Stomach (tissue), 9 donors: ENCODE measurements around the gene SYNGR3. TPM values are rescaled to one million over a fixed set of nuclear protein-coding genes. Genes with fewer than 3 reads are reported as not detected.
A peak's percentile ranks its signal among the peaks of the same experiment; 100 is the strongest.

Experiments used
- DNase-seq, 2 donors: peaks; one replicate each; pipeline versions ENCODE4 v3.0.0 to v3.0.0-alpha.2; 2013 to 2019
- H3K27ac ChIP-seq, 5 donors: fragments of 200-600 bp in 4 of 5; sonication (generic) in 4 of 5; one replicate each; pipeline ENCODE4 v1.5.1; 2013 to 2019; ENCODE audit warnings: mild to moderate bottlenecking in 1 of 5, moderate library complexity in 1 of 5
- H3K27me3 ChIP-seq, 3 donors: fragments of 200-600 bp; sonication (generic); one replicate each; pipeline ENCODE4 v1.5.1; 2017 to 2019; ENCODE audit warnings: mixed run types in 1 of 3
- H3K36me3 ChIP-seq, 4 donors: fragments of 200-600 bp; sonication (generic); 1 replicate in 3 of 4; 2 replicates in 1 of 4; pipeline ENCODE4 v1.5.1; 2016 to 2019
- H3K4me1 ChIP-seq, 4 donors: fragments of 200-600 bp; sonication (generic); one replicate each; pipeline ENCODE4 v1.5.1; 2016 to 2019
- H3K4me3 ChIP-seq, 4 donors: fragments of 200-600 bp; sonication (generic) in 3 of 4; one replicate each; pipeline ENCODE4 v1.5.1; 2016 to 2019; ENCODE audit warnings: mild to moderate bottlenecking in 1 of 4
- H3K9me3 ChIP-seq, 4 donors: fragments of 200-600 bp; sonication (generic); one replicate each; pipeline ENCODE4 v1.5.1; 2016 to 2019
- CTCF ChIP-seq, 7 experiments: fragments of 450-650 bp in 4 of 7; fragments of 200-600 bp in 3 of 7; sonication (generic) in 3 of 7; IDR thresholded peaks; one replicate each; pipeline ENCODE4 v1.5.1; 2016 to 2019; ENCODE audit warnings: antibody characterized with exemption in 7 of 7, control low read depth in 2 of 7, mild to moderate bottlenecking in 1 of 7
- EP300 ChIP-seq: sonication (generic); formaldehyde crosslinking; IDR thresholded peaks from one replicate; pipeline ENCODE4 v1.6.1; 2017; ENCODE audit warnings: antibody characterized with exemption
- POLR2A ChIP-seq, 4 donors: fragments of 450-650 bp; IDR thresholded peaks; one replicate each; pipeline ENCODE4 v1.6.1; 2016; ENCODE audit warnings: antibody characterized with exemption in 4 of 4, control low read depth in 2 of 4, mild to moderate bottlenecking in 1 of 4, moderate library complexity in 1 of 4
- POLR2AphosphoS5 ChIP-seq, 3 donors: sonication (generic); formaldehyde crosslinking; IDR thresholded peaks; one replicate each; pipeline ENCODE4 v1.6.1; 2016; ENCODE audit warnings: antibody characterized with exemption in 3 of 3
- WGBS, 5 donors: extraction: QIAGEN DNeasy Blood & Tissue Kit in 3 of 5; methylation state at CpG; one replicate each; pipeline versions ENCODE4 v1.1.5 to v1.1.7; 2013 to 2018; 5-methylcytosine and 5-hydroxymethylcytosine counted together
- intact Hi-C: fragments of 100-400 bp; cut with DNase I; formaldehyde crosslinking; loops from one replicate; pipeline ENCODE4 v1.15.1; 2023; ENCODE audit warnings: low total_unique reads
- polyA plus RNA-seq, 3 donors: library from polyadenylated mRNA; stranded (reverse); fragments of 200-250 nt; gene quantifications; one replicate each; pipeline ENCODE4 v1.2.3, GENCODE V29; 2013
- total RNA-seq, 5 donors: library from RNA; depleted of rRNA; stranded (reverse); fragments of >200 nt; gene quantifications; one replicate each; pipeline versions ENCODE4 v1.1.0 to v1.2.3, GENCODE V29; 2014 to 2016
- donor health status: healthy with polysubstance abuse.
- donor health status: Bipolar disorder and iron deficiency.
- donor health status: healthy.

The SYNGR3 gene
- total and polyA plus RNA-seq, 8 donors = 1.3 to 1.7 TPM; not detected in 6

GRCh38 chr16:2001456-2002355 lies 11.9 kb downstream of the SYNGR3 start:
- TF ChIP-seq EP300 = no peak
- no peak for TF ChIP-seq POLR2AphosphoS5 (IDR thresholded peaks at IDR 0.05)
- TF ChIP-seq CTCF (IDR thresholded peaks at IDR 0.05) = no peak
- no peak for TF ChIP-seq POLR2A (IDR thresholded peaks at IDR 0.05)
- H3K4me1 ChIP-seq = peaks cover 29 to 39% (median 35%) of the 10 kb centered on the region in 4 donors
- no peak for DNase-seq
- no peak overlapping the region for H3K27ac ChIP-seq
- no peaks in the 10 kb centered on the region for H3K27me3 ChIP-seq
- 94 to 97% (median 95%) methylated on average over 45 to 53 of the region's 53 CpGs for WGBS, 5 donors
- H3K36me3 ChIP-seq = peaks cover 52 to 81% (median 76%) of the 10 kb centered on the region in 4 donors
- intact Hi-C loops = no loop called here
- no peaks in the 10 kb centered on the region for H3K9me3 ChIP-seq
- no peak overlapping the region for H3K4me3 ChIP-seq

GRCh38 chr16:2002406-2003230 lies 12.8 kb downstream of the SYNGR3 start:
- Histone ChIP-seq H3K9me3 (no peaks in the 10 kb centered on the region), H3K4me3 (no peak overlapping the region), H3K36me3 (peaks cover 52 to 72% (median 67%) of the 10 kb centered on the region in 4 donors), H3K27me3 (no peaks in the 10 kb centered on the region), H3K27ac (no peak overlapping the region), H3K4me1 (peaks cover 38 to 48% (median 43%) of the 10 kb centered on the region in 4 donors)
- intact Hi-C loops = no loop called here
- no peak for DNase-seq
- 88 to 95% (median 94%) methylated on average over 31 to 47 of the region's 47 CpGs for WGBS, 5 donors
- TF ChIP-seq EP300 (no peak), CTCF (IDR thresholded peaks at IDR 0.05) (no peak), POLR2AphosphoS5 (IDR thresholded peaks at IDR 0.05) (no peak), POLR2A (IDR thresholded peaks at IDR 0.05) (no peak)

GRCh38 chr16:2003231-2003826 lies 13.6 kb downstream of the SYNGR3 start:
- no peaks in the 10 kb centered on the region for H3K9me3 ChIP-seq
- H3K4me1 ChIP-seq = peaks cover 45 to 55% (median 50%) of the 10 kb centered on the region in 4 donors
- peak overlapping the region in 1 of 5 donors; percentile 64 for H3K27ac ChIP-seq
- H3K27me3 ChIP-seq = no peaks in the 10 kb centered on the region
- DNase-seq = no peak
- H3K36me3 ChIP-seq = peaks cover 45 to 67% (median 61%) of the 10 kb centered on the region in 4 donors
- H3K4me3 ChIP-seq = no peak overlapping the region
- WGBS, 5 donors = 81 to 100% (median 83%) methylated on average over 2 to 8 of the region's 8 CpGs
- TF ChIP-seq EP300 (no peak), POLR2A (IDR thresholded peaks at IDR 0.05) (no peak)
- intact Hi-C loops = no loop called here

GRCh38 chr16:2003827-2004641 lies 14.3 kb downstream of the SYNGR3 start:
- Histone ChIP-seq H3K27me3 (no peaks in the 10 kb centered on the region), H3K4me1 (peaks cover 49 to 62% (median 57%) of the 10 kb centered on the region in 4 donors), H3K4me3 (peak overlapping the region in 2 of 4 donors; percentile 18 to 29), H3K27ac (peak overlapping the region; percentile 32 to 64 (median 46)), H3K9me3 (no peaks in the 10 kb centered on the region), H3K36me3 (peaks cover 38 to 60% (median 54%) of the 10 kb centered on the region in 4 donors)
- peak; percentile 94 to 96 for DNase-seq
- no peak for TF ChIP-seq POLR2A (IDR thresholded peaks at IDR 0.05)
- TF ChIP-seq POLR2AphosphoS5 (IDR thresholded peaks at IDR 0.05) = peak in 1 of 3 donors; percentile 79
- peak in 5 of 7 experiments; percentile 80 to 93 (median 90) for TF ChIP-seq CTCF (IDR thresholded peaks at IDR 0.05)
- 23 to 35% (median 26%) methylated on average over 23 to 36 of the region's 36 CpGs for WGBS, 5 donors
- intact Hi-C loops = no loop called here
